ENCODE data around the gene CPTP.

DNA sequence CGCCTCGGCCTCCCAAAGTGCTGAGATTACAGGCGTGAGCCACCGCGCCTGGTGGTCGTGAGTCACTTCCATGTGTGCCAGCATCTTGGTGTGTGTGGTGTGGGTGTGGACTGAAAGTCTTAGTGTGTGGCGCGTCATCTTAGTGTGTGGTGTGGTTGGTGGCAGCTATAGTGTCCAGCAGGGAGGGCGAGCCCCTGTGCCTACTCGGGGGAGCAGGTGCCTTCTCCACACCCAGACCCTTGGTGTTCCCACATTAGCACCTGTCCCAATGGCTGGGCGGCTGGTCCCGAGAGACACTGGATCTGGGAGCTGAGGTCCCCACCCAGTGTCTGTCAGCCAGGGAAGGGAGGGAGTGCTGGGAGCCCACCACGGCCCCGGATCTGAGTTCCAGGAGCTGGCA, 41.6 kb upstream of the CPTP start:
- TF ChIP-seq, protein P1, sequence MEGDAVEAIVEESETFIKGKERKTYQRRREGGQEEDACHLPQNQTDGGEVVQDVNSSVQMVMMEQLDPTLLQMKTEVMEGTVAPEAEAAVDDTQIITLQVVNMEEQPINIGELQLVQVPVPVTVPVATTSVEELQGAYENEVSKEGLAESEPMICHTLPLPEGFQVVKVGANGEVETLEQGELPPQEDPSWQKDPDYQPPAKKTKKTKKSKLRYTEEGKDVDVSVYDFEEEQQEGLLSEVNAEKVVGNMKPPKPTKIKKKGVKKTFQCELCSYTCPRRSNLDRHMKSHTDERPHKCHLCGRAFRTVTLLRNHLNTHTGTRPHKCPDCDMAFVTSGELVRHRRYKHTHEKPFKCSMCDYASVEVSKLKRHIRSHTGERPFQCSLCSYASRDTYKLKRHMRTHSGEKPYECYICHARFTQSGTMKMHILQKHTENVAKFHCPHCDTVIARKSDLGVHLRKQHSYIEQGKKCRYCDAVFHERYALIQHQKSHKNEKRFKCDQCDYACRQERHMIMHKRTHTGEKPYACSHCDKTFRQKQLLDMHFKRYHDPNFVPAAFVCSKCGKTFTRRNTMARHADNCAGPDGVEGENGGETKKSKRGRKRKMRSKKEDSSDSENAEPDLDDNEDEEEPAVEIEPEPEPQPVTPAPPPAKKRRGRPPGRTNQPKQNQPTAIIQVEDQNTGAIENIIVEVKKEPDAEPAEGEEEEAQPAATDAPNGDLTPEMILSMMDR (IDR thresholded peaks at IDR 0.05; ENCODE audit: insufficient read depth, low read length, poor library complexity, severe bottlenecking), result no peak
- TF ChIP-seq EZH2phosphoT487 (conservative IDR thresholded peaks at IDR 0.05; ENCODE audit: low read length), result no peak
